SIG-M5 treated with dmso at 0.1 percent for 504 hours (cell line): ENCODE results near the gene FADS6.
A peak's percentile ranks its signal among the peaks of the same experiment; 100 is the strongest.

Source experiments
- DNase-seq: peaks from one replicate; lab custom pipeline; 2025; ENCODE audit not compliant: unreplicated experiment; lab: John Stamatoyannopoulos, UW

Gene FADS6

DNA sequence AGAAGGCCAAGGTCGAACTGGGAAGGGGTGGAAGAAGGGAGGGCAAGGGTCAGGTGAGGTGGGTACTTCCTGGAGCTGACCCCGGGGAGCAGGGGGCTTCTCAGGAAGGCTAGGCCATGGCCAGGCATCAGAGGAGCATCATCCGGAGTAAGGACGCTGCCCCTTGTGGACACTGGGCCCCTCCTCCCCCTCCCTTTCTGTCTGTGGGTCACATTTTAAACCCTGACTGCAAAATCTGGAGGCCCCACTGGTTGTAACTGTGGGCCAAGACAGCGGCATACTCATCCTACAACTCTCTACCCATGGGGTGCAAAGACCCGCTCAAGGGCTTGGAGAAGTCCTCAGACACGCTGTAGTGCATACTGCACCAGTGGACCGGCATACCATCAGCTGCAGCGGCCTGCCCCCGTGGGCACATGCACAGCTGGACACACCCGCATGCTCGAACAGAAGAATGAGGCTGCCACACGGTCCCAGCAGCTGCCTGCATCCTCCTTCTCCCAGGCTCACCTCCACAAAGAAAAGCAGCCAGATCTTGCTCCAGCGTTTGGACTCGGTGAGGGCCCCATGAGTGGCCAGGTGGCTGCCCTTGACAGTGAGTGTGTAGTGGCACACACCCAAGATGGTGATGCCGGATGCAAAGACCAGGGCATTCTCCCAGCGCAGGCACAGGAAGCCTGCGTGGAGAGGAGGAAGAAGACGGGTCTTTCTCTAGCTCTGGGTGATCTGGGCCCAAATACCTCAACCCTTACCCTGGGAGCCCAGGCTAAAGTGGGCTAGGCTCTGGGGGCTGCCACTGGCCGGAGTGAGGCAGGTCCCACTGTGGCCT lies 1.2 kb downstream of the FADS6 start:
- no peak for DNase-seq

DNA sequence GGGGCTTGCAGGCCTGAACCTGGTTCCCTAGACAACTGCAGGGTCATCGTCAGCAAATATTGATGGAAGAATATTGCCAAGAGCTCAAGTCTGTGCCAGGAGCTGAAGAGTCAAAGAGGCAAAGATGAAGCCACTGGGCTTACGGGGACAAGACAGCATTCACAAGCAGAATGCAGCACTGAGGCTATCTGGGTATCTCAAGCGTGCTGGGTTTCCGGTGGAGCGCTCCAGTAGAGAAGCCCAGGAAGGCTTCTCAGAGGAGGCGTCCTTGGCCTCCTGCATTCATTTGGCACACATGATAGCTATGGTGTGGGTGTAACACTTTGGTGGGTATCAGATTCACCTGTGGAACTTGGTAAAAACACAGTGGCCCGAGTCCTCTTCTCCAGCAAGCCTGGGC lies 2.9 kb downstream of the FADS6 start:
- no peak for DNase-seq

DNA sequence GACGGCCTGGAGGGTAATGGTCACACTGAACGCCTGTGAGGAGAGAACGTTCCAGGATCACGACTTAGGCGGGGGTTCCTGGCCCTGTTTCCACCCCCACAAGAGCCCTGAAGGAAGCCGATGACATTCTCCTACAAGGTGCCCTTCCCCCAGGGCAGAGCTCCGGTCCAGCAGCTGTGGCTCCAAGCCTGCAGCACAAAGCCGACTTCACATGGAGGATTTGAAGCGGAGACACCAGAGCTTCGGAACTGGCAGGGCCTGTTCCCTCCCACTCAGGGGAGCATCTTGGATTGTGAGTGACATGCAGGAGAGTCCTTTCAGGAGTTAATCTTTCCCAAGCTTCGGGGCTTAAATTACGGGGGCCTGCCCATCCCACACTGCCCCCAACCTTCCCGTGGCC lies 5.0 kb downstream of the FADS6 start:
- DNase-seq, result no peak

DNA sequence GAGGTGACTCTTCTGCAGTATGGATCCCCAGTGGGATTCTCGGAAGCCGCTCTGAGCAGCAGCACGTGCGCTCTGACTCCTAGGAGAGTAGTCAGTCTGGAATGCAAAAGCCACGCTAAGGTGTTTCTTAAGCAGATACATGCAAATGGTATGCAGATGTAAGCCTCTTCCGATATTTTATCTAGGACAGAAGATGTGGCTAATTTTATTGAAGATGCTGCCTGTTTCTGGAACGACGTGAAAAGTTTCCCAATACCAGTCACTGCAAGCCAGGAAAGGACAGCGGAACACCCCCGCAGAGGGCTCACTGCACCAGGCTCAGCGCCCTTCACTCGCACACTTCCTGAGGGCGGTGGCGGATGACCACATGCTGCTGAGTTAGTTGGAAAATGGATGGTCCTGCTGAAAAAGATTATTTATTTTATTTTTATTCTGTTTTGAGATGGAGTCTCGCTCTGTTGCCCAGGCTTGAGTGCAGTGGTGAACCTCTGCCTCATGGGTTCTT lies 10.1 kb downstream of the FADS6 start:
- no peak for DNase-seq

DNA sequence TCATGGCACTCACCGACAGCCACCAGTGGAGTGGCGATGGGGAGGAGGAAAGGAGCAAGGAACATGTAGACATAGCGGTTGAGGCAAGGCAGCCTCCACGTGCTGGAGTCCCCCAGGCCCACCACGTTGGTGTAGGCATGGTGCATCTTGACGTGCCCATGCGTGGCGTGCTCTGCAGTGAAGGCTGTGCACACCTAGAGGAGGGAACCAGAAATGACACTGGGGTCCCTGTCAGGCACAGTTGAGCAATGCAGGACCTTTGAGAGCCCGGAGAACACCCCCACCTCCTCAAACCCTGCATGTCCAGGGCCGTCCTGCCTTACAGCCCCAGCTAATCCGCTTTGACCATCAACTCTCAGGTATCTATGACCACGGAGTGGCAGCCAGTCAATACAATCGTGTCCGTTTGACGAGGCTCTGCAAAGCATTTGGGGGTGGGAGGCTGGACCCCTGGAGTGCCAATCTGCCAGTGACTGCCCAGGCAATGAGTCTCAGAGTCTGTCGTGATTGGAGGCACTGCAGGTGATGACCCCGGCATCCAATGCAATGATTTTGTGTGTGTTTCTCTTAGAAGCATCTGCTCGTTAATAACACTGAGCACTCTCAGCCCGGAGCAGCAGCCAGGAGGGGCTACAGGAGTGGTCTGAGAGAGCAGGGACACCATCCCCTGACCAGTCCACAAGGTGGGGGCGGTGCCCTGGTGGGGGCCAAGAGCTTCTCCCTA lies 10.8 kb downstream of the FADS6 start:
- no peak for DNase-seq

DNA sequence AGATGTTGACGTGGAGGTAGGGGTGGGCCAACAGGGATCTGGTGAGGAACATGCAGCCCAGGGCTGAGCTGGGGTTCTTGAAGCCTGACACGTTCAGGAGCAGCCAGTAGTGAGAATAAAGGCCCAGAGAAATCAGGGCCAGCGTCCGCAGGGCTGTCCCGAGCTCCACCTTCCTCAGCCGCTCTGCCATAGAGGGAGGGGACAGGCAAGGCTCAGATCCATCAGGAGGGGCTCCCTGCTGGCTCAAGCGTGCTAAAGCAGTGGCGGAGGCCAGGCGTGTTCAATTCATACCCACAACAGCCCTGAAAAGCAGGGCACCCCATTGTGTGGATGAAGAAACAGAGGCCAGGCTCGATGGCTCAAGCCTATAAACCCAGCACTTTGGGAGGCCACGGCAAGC lies 12.4 kb downstream of the FADS6 start:
- DNase-seq, result no peak

DNA sequence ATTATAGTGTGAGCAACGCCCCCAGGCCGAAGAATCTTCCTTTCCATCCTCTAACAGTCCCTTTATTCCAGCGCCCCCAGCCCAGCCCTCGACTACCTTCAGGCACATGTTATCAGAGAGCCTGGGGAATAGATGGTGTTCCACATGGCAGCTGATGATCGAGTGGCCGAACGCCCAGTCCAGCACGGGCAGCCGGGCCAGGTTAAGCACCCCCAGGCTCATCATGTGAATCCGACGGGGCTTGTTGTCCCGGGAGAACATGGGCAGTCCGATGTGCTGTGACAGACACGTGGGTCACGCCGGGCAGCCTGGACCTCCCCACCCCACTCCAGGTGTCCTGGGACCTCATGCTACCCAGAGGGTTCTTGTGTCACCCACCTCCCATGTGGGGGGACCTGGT lies 14.1 kb downstream of the FADS6 start:
- no peak for DNase-seq

DNA sequence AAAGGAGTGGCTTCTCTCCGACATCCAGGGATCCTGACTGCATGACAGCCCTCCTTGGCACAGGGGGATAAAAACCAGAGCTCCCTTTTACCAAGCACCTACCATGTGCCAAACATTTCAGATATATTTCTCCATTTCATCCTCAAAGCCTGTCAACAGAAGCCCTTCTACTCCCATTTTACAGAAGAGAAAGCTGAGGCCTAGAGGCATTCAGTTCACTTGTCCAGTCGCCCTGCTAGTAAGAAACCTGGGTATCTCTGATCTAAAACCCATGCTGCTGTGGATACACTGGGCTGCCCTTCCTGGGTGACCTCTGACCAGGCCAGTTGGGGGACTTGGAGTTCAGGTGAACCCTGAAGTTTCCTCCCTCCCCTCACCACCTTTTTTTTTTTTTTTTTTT lies 14.8 kb downstream of the FADS6 start:
- DNase-seq, result no peak

DNA sequence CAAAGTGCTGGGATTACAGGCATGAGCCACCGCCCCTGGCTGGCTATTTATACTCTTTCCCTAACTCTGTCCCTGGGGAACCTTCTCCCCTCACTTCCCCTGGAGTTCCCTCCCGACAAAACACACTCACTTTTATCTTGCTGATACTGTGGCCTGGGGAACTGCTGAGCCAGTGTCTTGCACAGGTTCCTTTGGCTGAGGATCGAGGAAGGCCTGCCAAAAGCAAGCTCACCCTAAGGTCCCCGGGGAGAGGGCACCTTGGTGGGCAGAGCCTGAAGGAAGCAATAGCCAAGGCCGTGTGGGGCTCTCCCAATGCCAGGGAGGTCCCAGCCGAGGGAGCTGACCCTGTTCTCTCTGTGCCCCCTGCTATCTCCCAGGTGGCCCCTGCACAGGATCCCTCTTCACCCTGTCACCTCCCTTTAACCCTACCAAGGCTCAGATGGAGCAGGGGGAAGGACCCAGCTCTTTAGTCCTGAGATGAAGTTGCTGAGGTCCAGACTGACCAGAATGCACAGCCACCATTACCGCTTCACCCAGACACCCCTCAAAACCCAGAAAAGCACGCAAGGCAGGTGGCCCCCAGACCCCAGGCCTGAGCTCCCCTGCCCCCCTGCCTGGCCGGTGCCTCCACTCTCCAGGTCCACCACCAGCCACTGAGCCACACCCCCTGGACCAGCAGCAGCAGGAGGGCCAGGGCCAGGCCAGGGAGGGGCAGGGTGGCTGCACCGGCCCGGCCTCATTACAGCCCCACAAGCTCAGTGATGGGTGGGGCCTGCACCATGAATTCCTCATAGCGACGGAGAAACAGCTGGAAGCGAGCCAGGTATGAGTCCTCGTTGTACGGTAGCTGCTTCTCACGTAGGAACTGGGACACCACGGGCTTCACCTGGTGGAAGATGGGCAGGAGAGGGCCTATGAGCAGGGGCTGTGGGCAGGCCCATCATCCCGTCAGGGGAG lies 15.6 kb downstream of the FADS6 start:
- no peak for DNase-seq

DNA sequence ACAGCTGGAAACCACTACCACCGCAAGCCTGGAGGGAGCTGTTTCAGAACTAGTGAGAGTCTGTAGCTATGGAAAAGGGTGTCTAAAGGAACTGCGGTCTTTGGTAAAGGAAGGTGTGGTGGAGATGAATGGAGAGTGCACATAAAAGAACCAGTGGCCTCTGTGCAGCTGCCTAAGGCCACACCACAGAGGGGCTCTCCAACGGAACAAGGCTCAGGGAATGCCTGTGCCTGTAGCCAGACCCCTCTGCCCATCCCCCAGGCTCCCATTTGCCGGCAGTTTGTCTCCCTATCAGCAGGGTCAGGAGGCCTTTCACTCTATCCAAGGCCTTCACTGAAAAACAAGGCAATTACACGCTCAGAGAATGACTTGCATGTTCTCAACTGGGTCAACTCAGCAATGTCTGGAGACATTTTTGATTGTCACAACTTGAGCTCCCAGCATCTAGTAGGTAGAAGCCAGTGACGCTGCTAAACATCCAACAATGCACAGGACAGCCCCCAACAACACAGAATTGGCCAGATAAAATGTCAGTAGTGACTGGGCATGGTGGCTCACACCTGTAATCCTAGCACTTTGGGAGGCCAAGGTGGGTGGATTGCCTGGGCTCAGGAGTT lies 17.3 kb downstream of the FADS6 start:
- DNase-seq, result no peak

DNA sequence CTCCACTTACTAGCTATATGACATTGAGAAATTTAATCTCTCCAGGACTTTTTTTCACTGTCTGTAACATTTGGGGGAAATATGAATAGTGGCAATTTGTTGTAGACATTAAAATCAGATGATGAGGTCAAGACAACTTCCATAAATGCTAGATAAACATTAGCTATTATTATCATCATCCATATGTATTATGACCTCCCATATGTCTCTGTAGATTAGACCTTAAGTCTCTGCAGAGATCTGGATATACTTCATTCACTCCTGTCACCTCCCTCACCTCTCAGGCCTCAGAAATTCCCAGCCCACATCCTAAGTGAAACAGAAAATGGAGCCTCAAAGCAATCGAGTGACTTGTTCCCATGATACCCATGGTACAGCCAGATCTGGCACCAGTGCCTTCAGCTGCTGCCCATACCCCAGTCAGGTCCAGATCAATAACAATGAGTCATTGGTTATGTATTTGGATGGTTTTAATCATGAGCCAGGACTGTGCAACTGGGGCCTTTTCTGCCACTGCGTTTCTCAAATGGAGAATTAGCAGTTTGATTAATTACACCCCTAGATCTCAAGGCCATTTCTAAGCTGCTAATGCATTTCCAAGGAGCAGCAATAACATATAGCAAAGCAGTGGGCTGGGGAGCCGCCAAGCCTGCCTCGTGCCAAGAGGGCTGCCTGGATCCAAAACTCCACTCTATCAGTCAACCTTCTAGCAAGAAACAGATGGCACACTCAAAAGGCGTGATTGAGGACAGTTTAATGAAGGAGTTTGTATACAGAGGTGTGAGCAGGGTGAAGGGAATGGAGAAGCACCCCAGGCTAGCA lies 18.1 kb downstream of the FADS6 start:
- no peak for DNase-seq

DNA sequence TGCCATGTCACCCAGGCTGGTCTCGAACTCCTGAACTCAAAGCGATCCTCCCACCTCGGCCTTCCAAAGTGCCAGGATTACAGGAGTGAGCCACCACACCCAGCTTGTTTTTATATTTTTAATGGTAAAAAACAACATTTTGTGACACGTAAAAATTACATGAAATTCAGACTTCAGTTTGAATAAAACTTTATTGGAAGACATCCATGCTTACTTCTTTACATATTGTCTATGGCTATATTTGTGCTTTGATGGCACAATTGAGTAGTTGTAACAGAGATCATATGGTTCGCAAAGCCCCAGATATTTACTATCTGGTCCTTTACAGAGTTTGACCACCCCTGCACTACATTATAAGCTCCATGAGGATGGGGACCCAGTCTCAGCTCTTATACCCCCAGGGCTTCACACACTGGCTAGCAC lies 18.8 kb downstream of the FADS6 start:
- no peak for DNase-seq

DNA sequence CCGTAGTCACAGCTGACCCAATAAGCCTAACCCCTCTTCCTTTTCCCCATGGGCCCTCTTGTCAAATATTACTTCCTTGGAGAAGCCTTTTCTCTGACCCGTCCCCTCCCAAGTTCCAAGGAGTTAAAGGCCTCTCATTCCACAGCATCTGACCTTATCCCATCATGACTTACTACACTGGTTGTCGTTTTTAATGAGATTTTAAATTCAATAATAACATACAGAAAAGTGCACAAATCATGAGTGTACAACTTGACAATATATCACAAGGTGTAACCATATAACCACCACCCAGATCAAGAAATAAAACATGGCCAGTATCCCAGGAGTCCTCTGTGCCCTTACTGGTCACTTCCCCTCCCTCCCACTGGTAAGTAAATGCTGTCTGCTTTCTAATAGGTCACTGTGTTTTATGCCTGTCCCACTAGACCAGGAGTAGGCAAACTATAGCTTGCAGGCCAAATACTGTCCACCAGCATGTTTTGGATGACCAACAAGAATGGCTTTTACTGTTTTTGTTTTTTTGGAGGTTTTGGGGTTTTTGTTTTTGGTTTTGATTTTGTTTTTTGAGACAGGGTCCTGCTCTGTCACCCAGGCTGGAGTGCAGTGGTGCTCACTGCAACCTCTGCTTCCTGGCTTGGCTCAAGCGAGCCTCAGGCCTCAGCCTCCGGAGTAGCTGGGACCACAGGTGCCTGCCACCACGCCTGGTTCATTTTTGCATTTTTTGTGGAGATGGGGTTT lies 19.4 kb downstream of the FADS6 start:
- no peak for DNase-seq

DNA sequence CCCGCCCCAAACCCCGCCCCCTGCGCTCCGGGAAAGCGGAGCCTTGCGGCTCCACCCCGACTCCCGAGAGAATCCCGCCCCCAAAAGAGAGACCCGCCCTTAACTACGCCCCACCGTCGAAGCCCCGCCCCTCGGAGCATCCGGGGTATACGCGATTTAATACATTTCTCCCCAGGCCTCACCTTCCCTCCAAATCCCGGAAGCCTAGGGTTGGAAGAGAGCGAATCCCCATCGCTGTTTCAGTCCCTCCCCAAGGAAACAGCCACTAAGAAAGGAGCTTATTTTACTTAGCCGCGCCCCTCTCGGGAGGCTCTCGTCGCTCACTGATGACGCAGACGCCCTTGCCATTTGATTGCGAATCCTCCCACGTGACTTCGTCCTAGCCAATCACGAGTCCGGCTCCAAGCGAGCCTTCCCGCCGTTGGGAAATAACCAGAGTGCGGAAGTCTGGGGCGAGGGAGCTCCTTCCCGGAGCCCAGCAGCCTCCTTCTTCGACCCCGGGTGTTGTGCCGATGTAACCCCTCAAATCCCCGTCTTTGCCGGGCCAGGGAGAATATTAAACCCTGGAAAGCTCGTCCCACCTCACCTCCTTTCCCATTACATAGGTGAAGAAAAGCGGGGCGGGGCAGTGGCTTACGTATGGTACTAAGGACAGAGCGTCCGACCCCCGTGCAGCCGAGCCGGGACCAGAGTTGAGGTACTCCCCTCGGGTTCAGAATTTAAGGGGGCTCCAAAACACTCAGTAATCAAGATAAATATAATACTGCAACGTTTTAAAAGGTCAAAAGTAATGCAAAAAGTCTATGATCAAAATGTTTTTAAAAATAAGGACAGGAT lies 20.2 kb downstream of the FADS6 start:
- peak; percentile 100 for DNase-seq

DNA sequence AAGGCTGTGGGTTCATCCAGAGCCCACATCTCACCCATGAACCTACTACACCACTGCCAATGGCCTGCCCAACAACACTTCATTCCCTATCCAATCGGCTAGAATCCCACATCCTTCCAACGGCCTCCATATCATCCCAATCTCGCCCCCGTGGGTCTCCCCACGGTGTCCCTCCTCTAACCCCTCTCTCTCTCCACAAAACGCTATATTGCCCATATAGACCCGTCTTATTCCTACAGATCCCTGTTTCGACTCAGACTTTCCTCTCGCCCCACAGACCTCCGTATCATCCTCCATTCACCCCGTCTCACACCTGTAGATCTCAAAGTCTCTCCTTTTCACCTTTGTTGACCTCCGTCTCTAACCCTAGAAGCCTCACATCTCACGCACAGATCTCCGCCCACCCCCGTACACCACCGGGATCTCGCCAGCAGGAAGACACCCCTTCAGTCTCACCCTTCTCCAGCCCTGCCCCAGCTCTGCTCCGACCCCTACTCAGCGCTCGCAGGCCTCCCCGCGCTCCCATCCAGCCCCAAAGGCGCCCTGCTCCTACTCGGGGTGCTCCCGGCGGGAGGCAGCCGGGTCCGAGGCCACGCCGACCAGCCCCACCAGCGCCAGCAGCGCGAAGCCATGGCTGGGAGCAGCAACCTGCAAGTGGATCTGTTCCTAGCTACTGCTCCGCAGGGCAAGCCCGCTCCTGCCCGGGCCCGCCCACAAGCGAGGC lies 21.0 kb downstream of the FADS6 start, which contains the start of gene FDXR:
FDXR (minus strand) TSS at position 682 of the 724 bp plus-strand sequence; CDS start at position 632, 50 bp downstream.
- no peak for DNase-seq

DNA sequence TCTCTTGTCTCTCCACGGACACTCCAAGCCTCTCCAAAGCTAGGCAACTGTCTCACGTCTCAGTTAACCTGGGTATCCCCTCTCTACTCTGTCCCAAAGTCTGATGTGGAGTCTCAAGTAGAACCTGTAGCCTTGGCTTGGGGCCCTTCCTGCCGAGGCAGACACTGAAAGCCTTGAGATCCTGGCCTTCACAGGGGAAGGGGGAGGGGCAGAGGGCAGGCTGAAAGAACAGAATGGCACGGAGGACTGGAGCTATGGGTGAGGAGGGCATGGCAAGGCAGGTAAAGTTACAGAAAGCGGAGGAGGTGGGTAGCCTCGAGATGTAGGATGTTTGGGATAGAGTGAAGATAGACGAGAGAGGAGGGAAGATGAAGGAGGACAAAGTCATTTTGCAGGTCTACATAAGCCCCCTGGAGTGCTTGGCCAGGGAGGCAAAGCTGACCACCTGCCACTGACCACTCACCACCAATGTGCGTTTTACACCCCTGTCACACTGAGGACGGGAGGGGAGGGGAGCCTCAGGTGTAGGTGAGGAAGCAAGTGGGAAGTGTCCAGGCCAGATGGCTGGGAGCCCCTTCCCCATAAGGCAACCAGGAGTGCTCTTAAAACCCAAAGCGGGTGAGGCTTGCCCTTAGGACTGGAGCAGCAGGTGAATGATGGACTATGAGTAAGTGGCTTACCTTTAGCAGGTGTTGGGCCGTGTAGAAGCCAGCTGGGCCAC lies 21.9 kb downstream of the FADS6 start:
- DNase-seq, result no peak

DNA sequence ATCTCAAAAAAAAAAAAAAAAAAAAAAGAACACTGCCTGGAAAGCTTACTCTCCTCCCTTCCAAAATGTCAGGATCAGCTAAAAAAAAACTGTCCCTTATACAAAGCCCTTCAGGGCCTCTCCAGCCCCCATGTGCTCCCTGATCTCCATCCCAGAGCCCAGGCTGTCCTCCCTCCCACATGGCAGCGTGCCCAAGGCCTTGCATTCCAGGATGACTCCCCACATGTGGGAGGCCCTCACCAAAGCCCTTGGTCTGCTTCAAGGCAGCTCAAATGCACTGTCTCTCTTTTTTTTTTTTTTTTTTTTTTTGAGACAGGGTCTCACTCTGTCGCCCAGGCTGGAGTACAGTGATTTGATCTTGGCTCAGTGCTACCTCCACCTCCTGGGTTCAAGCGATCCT lies 22.9 kb downstream of the FADS6 start:
- DNase-seq, result no peak
